Esophagus squamous epithelium (tissue), 5 donors: ENCODE results near the gene NAB1. TPM values are rescaled to one million over a fixed set of nuclear protein-coding genes. Genes with fewer than 3 reads are reported as not detected.

Experiments used
- DNase-seq: peaks from one replicate; lab custom pipeline; 2025; lab: John Stamatoyannopoulos, UW
- H3K27ac ChIP-seq, 4 donors: fragments of 200-600 bp; sonication (generic); one replicate each; pipeline ENCODE4 v1.5.1; 2016 to 2019; ENCODE audit warnings: mild to moderate bottlenecking in 1 of 4
- H3K27me3 ChIP-seq, 4 donors: fragments of 200-600 bp; sonication (generic); 1 replicate in 3 of 4; 2 replicates in 1 of 4; pipeline versions ENCODE4 v1.5.1 to v1.6.0; 2017 to 2021; ENCODE audit warnings: antibody characterized with exemption in 1 of 4
- H3K36me3 ChIP-seq, 3 donors: fragments of 200-600 bp; sonication (generic); one replicate each; pipeline ENCODE4 v1.5.1; 2016 to 2019
- H3K4me1 ChIP-seq, 3 donors: fragments of 200-600 bp; sonication (generic); one replicate each; pipeline ENCODE4 v1.5.1; 2017 to 2019
- H3K4me3 ChIP-seq, 4 donors: fragments of 200-600 bp; sonication (generic); 1 replicate in 3 of 4; 2 replicates in 1 of 4; pipeline ENCODE4 v1.5.1; 2016 to 2019; ENCODE audit warnings: mild to moderate bottlenecking in 2 of 4, moderate library complexity in 1 of 4
- H3K9me3 ChIP-seq, 3 donors: fragments of 200-600 bp; sonication (generic); one replicate each; pipeline ENCODE4 v1.5.1; 2016 to 2019
- CTCF ChIP-seq, 6 experiments: fragments of 450-650 bp in 4 of 6; fragments of 200-600 bp in 2 of 6; sonication (generic) in 2 of 6; IDR thresholded peaks; one replicate each; pipeline ENCODE4 v1.5.1; 2016 to 2019; ENCODE audit warnings: antibody characterized with exemption in 6 of 6, mild to moderate bottlenecking in 4 of 6, moderate library complexity in 4 of 6
- POLR2A ChIP-seq, 4 donors: fragments of 450-650 bp; IDR thresholded peaks; one replicate each; pipeline ENCODE4 v1.6.1; 2017; ENCODE audit warnings: antibody characterized with exemption in 4 of 4, mild to moderate bottlenecking in 4 of 4, moderate library complexity in 3 of 4
- WGBS, 2 donors: methylation state at CpG; one replicate each; pipeline ENCODE4 v1.1.5; 2018; 5-methylcytosine and 5-hydroxymethylcytosine counted together
- intact Hi-C: fragments of 100-400 bp; cut with DNase I; formaldehyde crosslinking; loops from one replicate; pipeline ENCODE4 v1.15.0; 2022
- total RNA-seq, 4 donors: library from RNA; depleted of rRNA; stranded (reverse); fragments of >200 nt; gene quantifications; one replicate each; pipeline ENCODE4 v1.1.0, GENCODE V29; 2016
- donor health status: DM: yes; HTN: yes; CAD: no.

Gene NAB1
- total RNA-seq, 4 donors from 2014 or later: 36.7 to 69.8 (median 67.7) TPM

GRCh38 chr2:190740449-190740848 is 91.6 kb downstream of the NAB1 start:
- Histone ChIP-seq H3K4me1 (no peaks in the 10 kb centered on the region), H3K9me3 (peaks cover 0 to 3% (median 0%) of the 10 kb centered on the region in 3 donors), H3K27me3 (no peaks in the 10 kb centered on the region), H3K4me3 (no peak overlapping the region), H3K27ac (no peak overlapping the region), H3K36me3 (no peaks in the 10 kb centered on the region)
- TF ChIP-seq POLR2A (IDR thresholded peaks at IDR 0.05) (no peak), CTCF (IDR thresholded peaks at IDR 0.05) (no peak)
- intact Hi-C loops: no loop called here
- WGBS, 2 donors: 76 to 90% methylated on average over 2 of the region's 2 CpGs
- no peak for DNase-seq

Other genes with a start within 250 kb of the NAB1 start
- 100 to 1,000 TPM in 3 of 4 donors, 10 to 100 TPM in 1; 81.2 to 157 (median 133) TPM for gene MFSD6, start 240.7 kb upstream of the NAB1 start, total RNA-seq
- 1 to 10 TPM; 1.0 to 2.7 (median 2.0) TPM for gene NEMP2, start 114.4 kb upstream of the NAB1 start, total RNA-seq
- 10 to 100 TPM; 22.0 to 84.1 (median 45.9) TPM for gene GLS, start 231.7 kb downstream of the NAB1 start, total RNA-seq